Gastrocnemius medialis (tissue), 4 donors: Measurements from ENCODE around the gene SH3TC1. TPM values are rescaled to one million over a fixed set of nuclear protein-coding genes. Genes with fewer than 3 reads are reported as not detected.

ENCODE experiments used
- ATAC-seq, 2 donors: fragments of 150-250 bp; one replicate each; pipeline ENCODE4 v1.9.1; 2016
- DNase-seq, 2 donors: peaks; one replicate each; pipeline ENCODE4 v3.0.0-alpha.2; 2019
- H3K27ac ChIP-seq, 4 donors: fragments of 200-600 bp; sonication (generic); 1 replicate in 1 of 4; 2 replicates in 3 of 4; pipeline ENCODE4 v1.5.1; 2016 to 2018; ENCODE audit warnings: mild to moderate bottlenecking in 2 of 4, moderate library complexity in 1 of 4
- H3K27me3 ChIP-seq, 3 donors: fragments of 200-600 bp; sonication (generic) in 2 of 3; 1 replicate in 1 of 3; 2 replicates in 2 of 3; pipeline versions ENCODE4 v1.5.1 to v1.6.0; 2016 to 2019; ENCODE audit warnings: mild to moderate bottlenecking in 1 of 3, moderate library complexity in 1 of 3
- H3K36me3 ChIP-seq, 2 donors: fragments of 200-600 bp; sonication (generic) in 1 of 2; one replicate each; pipeline ENCODE4 v1.5.1; 2017 to 2018
- H3K4me1 ChIP-seq, 2 donors: fragments of 200-600 bp; sonication (generic) in 1 of 2; one replicate each; pipeline ENCODE4 v1.5.1; 2016 to 2017; ENCODE audit warnings: mild to moderate bottlenecking in 2 of 2
- H3K4me3 ChIP-seq, 4 donors: fragments of 200-600 bp; sonication (generic) in 3 of 4; 1 replicate in 1 of 4; 2 replicates in 3 of 4; pipeline ENCODE4 v1.5.1; 2016 to 2019; ENCODE audit warnings: mild to moderate bottlenecking in 2 of 4
- H3K9me3 ChIP-seq, 3 donors: fragments of 200-600 bp; sonication (generic) in 2 of 3; 1 replicate in 1 of 3; 2 replicates in 2 of 3; pipeline ENCODE4 v1.5.1; 2016 to 2019
- CTCF ChIP-seq, 5 experiments: fragments of 450-650 bp in 3 of 5; fragments of 200-600 bp in 2 of 5; sonication (generic) in 2 of 5; IDR thresholded peaks in 4 of 5; conservative IDR thresholded peaks in 1 of 5; 1 replicate in 4 of 5; 2 replicates in 1 of 5; pipeline ENCODE4 v1.5.1; 2016 to 2019; ENCODE audit warnings: antibody characterized with exemption in 5 of 5, mild to moderate bottlenecking in 3 of 5, moderate library complexity in 3 of 5
- POLR2A ChIP-seq, 2 donors: fragments of 450-650 bp; IDR thresholded peaks; one replicate each; pipeline ENCODE4 v1.6.1; 2017; ENCODE audit warnings: antibody characterized with exemption in 2 of 2, mild to moderate bottlenecking in 2 of 2, moderate library complexity in 2 of 2
- in situ Hi-C, 4 donors: fragments of 200-750 bp; cut with MboI; loops; one replicate each; pipeline versions ENCODE4 v1.15.0 to v1.8.0; 2017; ENCODE audit warnings: low sequenced_read_pairs in 4 of 4
- intact Hi-C: fragments of 100-400 bp; cut with DNase I; formaldehyde crosslinking; loops from one replicate; pipeline ENCODE4 v1.15.1; 2023; ENCODE audit warnings: low total_unique reads
- total RNA-seq, 4 donors: library from RNA; depleted of rRNA; stranded (reverse); fragments of >200 nt; gene quantifications; one replicate each; pipeline versions ENCODE4 v1.1.0 to v1.2.3, GENCODE V29; 2016

Gene SH3TC1
- total RNA-seq, 4 donors from 2014 or later: 2.9 to 8.5 (median 5.8) TPM

DNA sequence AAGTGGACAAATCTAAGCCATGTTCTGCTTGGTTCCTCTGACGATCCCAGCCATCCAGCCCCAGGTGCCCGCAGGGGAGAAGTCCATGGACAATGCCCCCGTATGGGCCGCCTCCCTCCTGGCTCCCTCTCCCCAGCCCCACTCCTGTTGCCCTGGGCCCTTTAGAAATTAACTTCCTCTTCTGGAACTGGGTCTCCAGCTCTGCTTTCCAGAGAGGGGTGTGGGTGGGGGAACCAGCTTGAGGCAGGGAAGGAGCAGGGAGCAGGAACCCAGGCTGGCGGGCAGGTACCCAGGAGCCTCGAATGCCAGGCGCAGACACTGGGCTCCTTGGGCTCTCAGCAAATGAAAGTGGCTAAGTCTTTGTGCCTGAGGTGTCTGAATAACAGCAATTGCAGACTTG lies 27.8 kb upstream of the SH3TC1 start:
- H3K27me3 ChIP-seq: no peaks in the 10 kb centered on the region
- ATAC-seq (no peak), DNase-seq (no peak)
- H3K9me3 ChIP-seq: no peaks in the 10 kb centered on the region
- TF ChIP-seq CTCF (IDR thresholded peaks at IDR 0.05 in 4 of 5, conservative IDR thresholded peaks at IDR 0.05 in 1 of 5): no peak
- no peak for TF ChIP-seq POLR2A (IDR thresholded peaks at IDR 0.05)
- intact Hi-C loops: no loop called here
- H3K36me3 ChIP-seq: no peaks in the 10 kb centered on the region
- no peak overlapping the region for H3K4me3 ChIP-seq
- peak overlapping the region in 1 of 4 donors; percentile 99 for H3K27ac ChIP-seq
- peaks cover 25% of the 10 kb centered on the region in 2 donors for H3K4me1 ChIP-seq
- in situ Hi-C loops: no loop called here

- H3K27me3 ChIP-seq: no peaks in the 10 kb centered on the region
- intact Hi-C loops: no loop called here
- H3K4me1 ChIP-seq: peaks cover 17 to 22% of the 10 kb centered on the region in 2 donors
- in situ Hi-C loops: no loop called here
- ATAC-seq (no peak), DNase-seq (no peak)
- peak overlapping the region in 1 of 4 donors; percentile 99 for H3K27ac ChIP-seq
- no peak overlapping the region for H3K4me3 ChIP-seq
- no peaks in the 10 kb centered on the region for H3K36me3 ChIP-seq
- no peaks in the 10 kb centered on the region for H3K9me3 ChIP-seq
- no peak for TF ChIP-seq CTCF (IDR thresholded peaks at IDR 0.05 in 4 of 5, conservative IDR thresholded peaks at IDR 0.05 in 1 of 5)
- no peak for TF ChIP-seq POLR2A (IDR thresholded peaks at IDR 0.05)
These were observed 26.8 kb upstream of the SH3TC1 start for GRCh38 chr4:8171984-8172924.

DNA sequence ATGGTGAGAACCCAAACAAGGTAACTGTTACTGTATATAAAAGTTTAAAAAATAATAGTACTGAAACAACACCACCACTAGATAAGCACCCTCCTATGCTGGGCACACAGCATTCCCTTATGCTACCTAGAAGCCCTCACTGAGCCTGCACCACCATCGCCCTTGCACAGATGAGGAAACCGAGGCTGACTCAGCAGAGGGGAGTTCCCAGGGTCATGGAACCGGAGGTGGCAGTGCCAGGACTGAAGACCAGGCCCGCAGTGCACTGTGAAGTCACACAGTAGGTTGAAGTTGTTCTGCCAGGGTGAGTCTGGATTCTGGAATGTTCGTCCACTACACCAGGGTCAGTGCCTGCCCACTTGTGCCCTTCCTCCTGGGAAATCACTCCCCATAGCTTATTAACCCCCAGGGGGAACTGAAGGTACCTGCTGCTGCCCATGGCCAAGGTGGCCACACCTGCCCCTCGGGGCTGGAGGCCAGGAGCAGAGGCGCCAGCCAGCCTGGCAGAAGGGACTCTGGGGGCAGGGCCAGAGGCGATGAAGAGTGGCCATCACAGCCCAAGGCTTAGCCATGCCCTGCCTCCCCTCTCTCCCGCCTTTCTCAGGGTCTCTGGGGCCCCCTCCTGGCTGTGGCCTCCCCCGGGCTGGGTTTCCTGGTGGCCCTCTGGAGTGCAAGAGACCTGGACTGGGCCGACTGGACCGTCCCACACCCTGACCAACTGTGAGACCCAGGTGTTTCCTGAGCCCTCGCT lies 25.4 kb upstream of the SH3TC1 start:
- TF ChIP-seq CTCF (IDR thresholded peaks at IDR 0.05 in 4 of 5, conservative IDR thresholded peaks at IDR 0.05 in 1 of 5): no peak
- no peak for TF ChIP-seq POLR2A (IDR thresholded peaks at IDR 0.05)
- no peak overlapping the region for H3K4me3 ChIP-seq
- H3K27me3 ChIP-seq: no peaks in the 10 kb centered on the region
- ATAC-seq (no peak), DNase-seq (peak in 1 of 2 donors; percentile 35)
- in situ Hi-C loops (no loop called here), intact Hi-C loops (no loop called here)
- H3K27ac ChIP-seq: peak overlapping the region in 3 of 4 donors; percentile 11 to 29 (median 17)
- no peaks in the 10 kb centered on the region for H3K9me3 ChIP-seq
- H3K4me1 ChIP-seq: peaks cover 12 to 19% of the 10 kb centered on the region in 2 donors
- no peaks in the 10 kb centered on the region for H3K36me3 ChIP-seq

DNA sequence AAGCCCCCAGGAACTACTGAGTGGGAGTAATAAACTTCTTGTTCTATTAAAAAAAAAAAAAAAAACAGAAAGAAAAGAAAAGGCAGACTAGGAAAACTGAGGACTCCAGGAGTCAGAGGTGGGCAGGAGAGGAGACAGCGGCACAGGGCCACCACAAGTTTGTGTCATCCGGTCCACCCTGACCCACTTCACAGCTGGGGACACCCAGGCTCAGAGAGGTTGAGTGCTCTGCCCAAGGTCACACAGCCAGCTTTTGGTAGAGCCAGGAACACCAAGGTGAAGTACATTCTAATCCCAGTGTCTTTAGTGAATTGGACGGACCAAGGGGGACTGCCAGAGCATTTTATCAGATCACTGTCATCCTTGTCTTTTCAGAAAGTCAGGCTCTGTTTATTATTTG lies 24.1 kb upstream of the SH3TC1 start:
- no peak for TF ChIP-seq CTCF (IDR thresholded peaks at IDR 0.05 in 4 of 5, conservative IDR thresholded peaks at IDR 0.05 in 1 of 5)
- TF ChIP-seq POLR2A (IDR thresholded peaks at IDR 0.05): no peak
- DNase-seq: no peak

More for the DNA sequence above, 24.1 kb upstream of the SH3TC1 start:
- H3K4me1 ChIP-seq: peaks cover under 1 to 6% of the 10 kb centered on the region in 2 donors
- no peak for ATAC-seq
- no peaks in the 10 kb centered on the region for H3K36me3 ChIP-seq
- no peak overlapping the region for H3K27ac ChIP-seq
- H3K4me3 ChIP-seq: no peak overlapping the region
- H3K27me3 ChIP-seq: no peaks in the 10 kb centered on the region
- in situ Hi-C loops (loop anchor here in 1 of 4 donors (25.0 kb wide), 1 partner anchor 363 kb away; no protein-coding TSS in a partner anchor), intact Hi-C loops (loop anchor here (5.0 kb wide), 1 partner anchor 62 kb away; no protein-coding TSS in a partner anchor)
- H3K9me3 ChIP-seq: no peaks in the 10 kb centered on the region
